Measurements from ENCODE around the gene TPST2.
A peak's percentile ranks its signal among the peaks of the same experiment; 100 is the strongest.

Gene TPST2

GRCh38 chr22:26619510-26619909, 29.6 kb upstream of the TPST2 start:
- H3K9me3 Mint-ChIP-seq = no peaks in the 10 kb centered on the region
- TF ChIP-seq, protein P1, sequence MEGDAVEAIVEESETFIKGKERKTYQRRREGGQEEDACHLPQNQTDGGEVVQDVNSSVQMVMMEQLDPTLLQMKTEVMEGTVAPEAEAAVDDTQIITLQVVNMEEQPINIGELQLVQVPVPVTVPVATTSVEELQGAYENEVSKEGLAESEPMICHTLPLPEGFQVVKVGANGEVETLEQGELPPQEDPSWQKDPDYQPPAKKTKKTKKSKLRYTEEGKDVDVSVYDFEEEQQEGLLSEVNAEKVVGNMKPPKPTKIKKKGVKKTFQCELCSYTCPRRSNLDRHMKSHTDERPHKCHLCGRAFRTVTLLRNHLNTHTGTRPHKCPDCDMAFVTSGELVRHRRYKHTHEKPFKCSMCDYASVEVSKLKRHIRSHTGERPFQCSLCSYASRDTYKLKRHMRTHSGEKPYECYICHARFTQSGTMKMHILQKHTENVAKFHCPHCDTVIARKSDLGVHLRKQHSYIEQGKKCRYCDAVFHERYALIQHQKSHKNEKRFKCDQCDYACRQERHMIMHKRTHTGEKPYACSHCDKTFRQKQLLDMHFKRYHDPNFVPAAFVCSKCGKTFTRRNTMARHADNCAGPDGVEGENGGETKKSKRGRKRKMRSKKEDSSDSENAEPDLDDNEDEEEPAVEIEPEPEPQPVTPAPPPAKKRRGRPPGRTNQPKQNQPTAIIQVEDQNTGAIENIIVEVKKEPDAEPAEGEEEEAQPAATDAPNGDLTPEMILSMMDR (IDR thresholded peaks at IDR 0.05) = no peak
- no peak overlapping the region for H3K4me3 Mint-ChIP-seq
- no peak overlapping the region for H3K27ac Mint-ChIP-seq
- DNase-seq = no peak
- H3K36me3 Mint-ChIP-seq (ENCODE audit: low read depth) = no peaks in the 10 kb centered on the region
- H3K27me3 Mint-ChIP-seq (ENCODE audit: low read depth, poor library complexity) = peaks cover 14% of the 10 kb centered on the region
- H3K4me1 Mint-ChIP-seq = peaks cover 26% of the 10 kb centered on the region

- H3K4me1 Mint-ChIP-seq = peaks cover 33% of the 10 kb centered on the region
- TF ChIP-seq, protein P1 (IDR thresholded peaks at IDR 0.05) = no peak
- H3K27me3 Mint-ChIP-seq (ENCODE audit: low read depth, poor library complexity) = peaks cover 22% of the 10 kb centered on the region
- no peak for DNase-seq
- H3K36me3 Mint-ChIP-seq (ENCODE audit: low read depth) = no peaks in the 10 kb centered on the region
- H3K4me3 Mint-ChIP-seq = no peak overlapping the region
- H3K27ac Mint-ChIP-seq = no peak overlapping the region
- H3K9me3 Mint-ChIP-seq = no peaks in the 10 kb centered on the region
These were observed 28.5 kb upstream of the TPST2 start for GRCh38 chr22:26618455-26618854.

GRCh38 chr22:26617271-26618199, 27.6 kb upstream of the TPST2 start, which contains the start of gene CRYBB1:
Gene CRYBB1, minus strand, starts transcription at chr22:26618027. Its CDS starts 1,708 bp downstream, at chr22:26616319.
- Mint-ChIP-seq H3K9me3 (no peaks in the 10 kb centered on the region), H3K27ac (peak within 1 kb of the TSS; percentile 13), H3K27me3 (ENCODE audit: low read depth, poor library complexity) (peaks cover 29% of the 10 kb centered on the region), H3K4me1 (peaks cover 33% of the 10 kb centered on the region), H3K36me3 (ENCODE audit: low read depth) (no peaks in the 10 kb centered on the region), H3K4me3 (no peak within 1 kb of the TSS)
- TF ChIP-seq, protein P1 (IDR thresholded peaks at IDR 0.05) = no peak
- DNase-seq = no peak

GRCh38 chr22:26616650-26617049, 26.7 kb upstream of the TPST2 start:
- TF ChIP-seq, protein P1 (IDR thresholded peaks at IDR 0.05) = no peak
- Mint-ChIP-seq H3K4me1 (peaks cover 33% of the 10 kb centered on the region), H3K27ac (no peak overlapping the region), H3K4me3 (no peak overlapping the region), H3K9me3 (no peaks in the 10 kb centered on the region), H3K36me3 (ENCODE audit: low read depth) (no peaks in the 10 kb centered on the region), H3K27me3 (ENCODE audit: low read depth, poor library complexity) (peaks cover 34% of the 10 kb centered on the region)
- no peak for DNase-seq

GRCh38 chr22:26615830-26616435, 26.0 kb upstream of the TPST2 start:
- Mint-ChIP-seq H3K27me3 (ENCODE audit: low read depth, poor library complexity) (peaks cover 34% of the 10 kb centered on the region), H3K9me3 (no peaks in the 10 kb centered on the region), H3K4me1 (peaks cover 33% of the 10 kb centered on the region), H3K4me3 (no peak overlapping the region), H3K36me3 (ENCODE audit: low read depth) (no peaks in the 10 kb centered on the region), H3K27ac (no peak overlapping the region)
- no peak for DNase-seq
- TF ChIP-seq, protein P1 (IDR thresholded peaks at IDR 0.05) = no peak
